NCI-H2196 (cell line): ENCODE data around the gene GTPBP6.
"Not testable (repeated sequence)": the region's sequence is repeated elsewhere in the genome, so short reads cannot be mapped to it uniquely, and the experiment has no call there.

Experiments
- DNase-seq: peaks from one replicate; lab custom pipeline; 2025; ENCODE audit not compliant: unreplicated experiment; lab: John Stamatoyannopoulos, UW

GTPBP6 gene

GRCh38 chrX:267771-268261, 50.8 kb downstream of the GTPBP6 start:
- no peak for DNase-seq

GRCh38 chrX:265502-265901, 53.1 kb downstream of the GTPBP6 start:
- DNase-seq = no peak

GRCh38 chrX:264634-265455, 53.8 kb downstream of the GTPBP6 start:
- DNase-seq = no peak

GRCh38 chrX:264006-264405, 54.6 kb downstream of the GTPBP6 start:
- not testable (repeated sequence) for DNase-seq

- no peak for DNase-seq
Measured at GRCh38 chrX:262381-262909, 56.2 kb downstream of the GTPBP6 start.

- DNase-seq = no peak
Measured at GRCh38 chrX:261919-262352, 56.7 kb downstream of the GTPBP6 start.

GRCh38 chrX:261167-261918, 57.3 kb downstream of the GTPBP6 start:
- no peak for DNase-seq

- DNase-seq = no peak
Measured at GRCh38 chrX:259692-260355, 58.8 kb downstream of the GTPBP6 start.

- no peak for DNase-seq
Measured at GRCh38 chrX:258291-259040, 60.1 kb downstream of the GTPBP6 start.

GRCh38 chrX:257681-258289, 60.8 kb downstream of the GTPBP6 start:
- no peak for DNase-seq

GRCh38 chrX:257054-257453, 61.5 kb downstream of the GTPBP6 start:
- not testable (repeated sequence) for DNase-seq

- DNase-seq = no peak
Measured at GRCh38 chrX:255923-256331, 62.7 kb downstream of the GTPBP6 start.
